H1 (cell line): ENCODE measurements around the gene SHISAL1.

Experiments used
- CTCF ChIP-seq, 3 experiments: IDR thresholded peaks; 1 replicate in 2 of 3; 2 replicates in 1 of 3; pipeline versions ENCODE4 v1.5.1 to v1.6.1; 2011; ENCODE audit warnings: low read length in 3 of 3, mild to moderate bottlenecking in 3 of 3, inconsistent platforms in 2 of 3, low read depth in 1 of 3, moderate library complexity in 1 of 3; ENCODE audit not compliant: insufficient read depth in 1 of 3; ENCODE audit errors: control extremely low read depth in 1 of 3
- EZH2 ChIP-seq: fragments of 200-600 bp; sonication (generic); IDR thresholded peaks from 2 replicates; pipeline ENCODE4 v1.7.1; 2012; ENCODE audit warnings: low read depth, mild to moderate bottlenecking, moderate library complexity, low read length, inconsistent platforms; ENCODE audit not compliant: severe bottlenecking
- MAX ChIP-seq: IDR thresholded peaks from 2 replicates; pipeline ENCODE4 v1.6.1; 2012; ENCODE audit warnings: inconsistent platforms
- NRF1 ChIP-seq: IDR thresholded peaks from 2 replicates; pipeline ENCODE4 v1.6.1; 2011; ENCODE audit warnings: mild to moderate bottlenecking, low read depth, low read length, improper control_type of control experiment
- POLR2A ChIP-seq, 2 experiments: IDR thresholded peaks; 1 replicate in 1 of 2; 2 replicates in 1 of 2; pipeline ENCODE4 v1.6.1; 2011; ENCODE audit warnings: low read depth in 2 of 2, low read length in 2 of 2, mild to moderate bottlenecking in 2 of 2; ENCODE audit errors: control extremely low read depth in 1 of 2
- POLR2AphosphoS5 ChIP-seq: IDR thresholded peaks from 2 replicates; pipeline ENCODE4 v1.6.1; 2011; ENCODE audit warnings: low read depth, low read length
- RAD21 ChIP-seq, 2 experiments: IDR thresholded peaks in 1 of 2; conservative IDR thresholded peaks in 1 of 2; 2 replicates each; pipeline ENCODE4 v1.6.1; 2011; ENCODE audit warnings: low read depth in 2 of 2, low read length in 2 of 2, improper control_type of control experiment in 1 of 2, inconsistent platforms in 1 of 2, mild to moderate bottlenecking in 1 of 2, moderate library complexity in 1 of 2
- RNF2 ChIP-seq: fragments of 200-900, 300-1000 bp; sonication (generic); IDR thresholded peaks from 2 replicates; pipeline ENCODE4 v1.7.1; 2016; ENCODE audit warnings: borderline replicate concordance, low read depth, mild to moderate bottlenecking, antibody characterized with exemption, low read length; ENCODE audit not compliant: poor library complexity, severe bottlenecking; ENCODE audit errors: missing control alignments
- SP1 ChIP-seq: IDR thresholded peaks from 2 replicates; pipeline ENCODE4 v1.6.1; 2011; ENCODE audit warnings: low read depth, low read length
- TAF7 ChIP-seq: optimal IDR thresholded peaks from 2 replicates; pipeline ENCODE3; 2011; ENCODE audit warnings: low read depth, mild to moderate bottlenecking, inconsistent platforms, low read length, moderate library complexity, borderline replicate concordance
- TBP ChIP-seq: IDR thresholded peaks from 2 replicates; pipeline ENCODE4 v1.6.1; 2011; ENCODE audit warnings: low read depth, low read length, improper control_type of control experiment
- TCF12 ChIP-seq: IDR thresholded peaks from 2 replicates; pipeline ENCODE4 v1.6.1; 2011; ENCODE audit warnings: low read depth, mild to moderate bottlenecking, low read length
- USF2 ChIP-seq: IDR thresholded peaks from 2 replicates; pipeline ENCODE4 v1.6.1; 2011; ENCODE audit warnings: low read length, improper control_type of control experiment
- YY1 ChIP-seq: IDR thresholded peaks from 2 replicates; pipeline ENCODE4 v1.6.1; 2011; ENCODE audit warnings: low read depth, mild to moderate bottlenecking, low read length

GRCh38 chr22:44217346-44217745 lies 95.4 kb downstream of the SHISAL1 start:
- TF ChIP-seq NRF1 (no peak), CTCF (IDR thresholded peaks at IDR 0.05; ENCODE audit: control extremely low read depth in 1 of 3, insufficient read depth in 1 of 3, low read depth in 1 of 3, low read length in 3 of 3) (no peak), TCF12 (no peak), POLR2AphosphoS5 (no peak), SP1 (no peak), POLR2A (IDR thresholded peaks at IDR 0.05; ENCODE audit: control extremely low read depth in 1 of 2, low read depth in 2 of 2, low read length in 2 of 2) (no peak), TBP (no peak), USF2 (no peak), YY1 (no peak), EZH2 (no peak), RNF2 (no peak), MAX (no peak), RAD21 (IDR thresholded peaks at IDR 0.05 in 1 of 2, conservative IDR thresholded peaks at IDR 0.05 in 1 of 2; ENCODE audit: low read depth in 2 of 2, low read length in 2 of 2) (no peak), TAF7 (no peak)
